Fibroblast of villous mesenchyme (primary cell): ENCODE data around the gene CACNG8. TPM values are rescaled to one million over a fixed set of nuclear protein-coding genes. Genes with fewer than 3 reads are reported as not detected.
"Not testable (repeated sequence)": the region's sequence is repeated elsewhere in the genome, so short reads cannot be mapped to it uniquely, and the experiment has no call there.

Source experiments
- DNase-seq: peaks from one replicate; pipeline ENCODE4 v3.0.0-alpha.2; 2010; ENCODE audit warnings: low read depth
- H3K4me3 ChIP-seq: 2 replicates; pipeline ENCODE4 v1.5.1; 2011; ENCODE audit warnings: low read depth, mild to moderate bottlenecking, low read length
- CTCF ChIP-seq: IDR thresholded peaks from 2 replicates; pipeline ENCODE4 v1.5.1; 2012; ENCODE audit warnings: low read depth, mild to moderate bottlenecking, low read length; ENCODE audit not compliant: insufficient read depth
- small RNA-seq: library from RNA; depleted of rRNA; stranded (forward); fragments of <200 nt; gene quantifications from one replicate; pipeline ENCODE3, GENCODE V24; 2012
- total RNA-seq: library from RNA; depleted of rRNA; stranded (reverse); fragments of >200 nt; gene quantifications from 2 replicates; pipeline ENCODE4 v1.2.3, GENCODE V29; 2012

Gene CACNG8
- total RNA-seq, 1 donor: not detected

- DNase-seq: no peak
- H3K4me3 ChIP-seq: no peak overlapping the region
- TF ChIP-seq CTCF: no peak
These were observed 66.6 kb downstream of the CACNG8 start for GRCh38 chr19:54029301-54029700.

GRCh38 chr19:54029930-54030490 is 67.3 kb downstream of the CACNG8 start:
- peak; percentile 76 for TF ChIP-seq CTCF
- peak; percentile 78 for DNase-seq
- no peak overlapping the region for H3K4me3 ChIP-seq

- H3K4me3 ChIP-seq: peak overlapping the region; percentile 34
- DNase-seq: peak; percentile 49
- peak; percentile 75 for TF ChIP-seq CTCF
These were observed 68.3 kb downstream of the CACNG8 start for GRCh38 chr19:54030895-54031586.

GRCh38 chr19:54035215-54036178 is 72.8 kb downstream of the CACNG8 start:
- TF ChIP-seq CTCF: no peak
- no peak overlapping the region for H3K4me3 ChIP-seq

GRCh38 chr19:54036542-54036941 is 73.8 kb downstream of the CACNG8 start:
- not testable (repeated sequence) for H3K4me3 ChIP-seq, DNase-seq

More at GRCh38 chr19:54035215-54036178, 72.8 kb downstream of the CACNG8 start:
- DNase-seq: peak; percentile 87

Small RNA genes lying within 50 kb of the gene (small RNA-seq; reads per million reads assigned to genes)
- not detected for gene AC012314.20

Other genes starting within 250 kb of the CACNG8 start
- not detected in 2 replicates for gene NLRP12, start 138.6 kb upstream of the CACNG8 start, total RNA-seq
- 31.1 and 34.8 TPM in 2 replicates for gene MYADM, start 95.1 kb upstream of the CACNG8 start, total RNA-seq
- under 0.01 and 0.43 TPM in 2 replicates for gene PRKCG, start 80.7 kb upstream of the CACNG8 start, total RNA-seq
- 0.32 and 0.43 TPM in 2 replicates for gene CACNG7, start 53.7 kb upstream of the CACNG8 start, total RNA-seq
- under 0.01 and 1.3 TPM in 2 replicates for gene CACNG6, start 28.7 kb downstream of the CACNG8 start, total RNA-seq
- 0.43 TPM in 1 of 2 replicates, not detected in the other for gene VSTM1, start 101.0 kb downstream of the CACNG8 start, total RNA-seq
- gene TARM1, start 118.4 kb downstream of the CACNG8 start, total RNA-seq: not detected in 2 replicates
- gene OSCAR, start 137.9 kb downstream of the CACNG8 start, total RNA-seq: under 0.01 and 0.64 TPM in 2 replicates
- gene NDUFA3, start 139.9 kb downstream of the CACNG8 start, total RNA-seq: 10.4 and 11.3 TPM in 2 replicates
- gene TFPT, start 152.7 kb downstream of the CACNG8 start, total RNA-seq: 17.7 and 20.9 TPM in 2 replicates
- gene PRPF31, start 152.8 kb downstream of the CACNG8 start, total RNA-seq: 39.6 and 41.5 TPM in 2 replicates
- gene CNOT3, start 174.8 kb downstream of the CACNG8 start, total RNA-seq: 7.3 and 7.7 TPM in 2 replicates
- 4.7 and 4.8 TPM in 2 replicates for gene LENG1, start 196.8 kb downstream of the CACNG8 start, total RNA-seq
- gene TMC4, start 210.2 kb downstream of the CACNG8 start, total RNA-seq: 0.32 TPM in 1 of 2 replicates, not detected in the other
- 60.2 and 73.4 TPM in 2 replicates for gene MBOAT7, start 226.6 kb downstream of the CACNG8 start, total RNA-seq
- gene TSEN34, start 228.4 kb downstream of the CACNG8 start, total RNA-seq: 82.5 and 83.8 TPM in 2 replicates
- 985 and 1,373 TPM in 2 replicates for gene RPS9, start 237.9 kb downstream of the CACNG8 start, total RNA-seq